HG03025 (cell line): ENCODE data around the gene HP.
"Not testable (repeated sequence)": the region's sequence is repeated elsewhere in the genome, so short reads cannot be mapped to it uniquely, and the experiment has no call there.

Experiments
- ATAC-seq: cut with Tn5 transposase; IDR thresholded peaks from one replicate; pipeline ENCODE4 v1.9.1; 2021; ENCODE audit warnings: mild to moderate bottlenecking, moderate library complexity; ENCODE audit not compliant: unreplicated experiment, low FRiP score

Gene HP

GRCh38 chr16:72054254-72054847 lies at the start of gene HP:
TSS of gene HP (plus strand) at chr16:72054505. CDS start at chr16:72054653, 148 bp downstream.
- ATAC-seq = not testable (repeated sequence)

- not testable (repeated sequence) for ATAC-seq
Observed at GRCh38 chr16:72008065-72008423, 46.3 kb upstream of the HP start.

GRCh38 chr16:72008424-72009216 lies 45.7 kb upstream of the HP start, which contains the start of gene DHODH:
TSS of gene DHODH (plus strand) at chr16:72008744. CDS start at chr16:72008765, 21 bp downstream.
- peak; percentile 99 for ATAC-seq

- no peak for ATAC-seq
Observed at GRCh38 chr16:72009779-72010178, 44.5 kb upstream of the HP start.

- ATAC-seq = no peak
Observed at GRCh38 chr16:72012607-72013006, 41.7 kb upstream of the HP start.

- ATAC-seq = no peak
Observed at GRCh38 chr16:72013389-72013788, 40.9 kb upstream of the HP start.

GRCh38 chr16:72013888-72014581 lies 40.3 kb upstream of the HP start:
- no peak for ATAC-seq

- ATAC-seq = no peak
Observed at GRCh38 chr16:72014675-72015074, 39.6 kb upstream of the HP start.

- no peak for ATAC-seq
Observed at GRCh38 chr16:72015124-72015523, 39.2 kb upstream of the HP start.

- ATAC-seq = no peak
Observed at GRCh38 chr16:72018470-72018869, 35.8 kb upstream of the HP start.

- ATAC-seq = no peak
Observed at GRCh38 chr16:72021043-72021442, 33.3 kb upstream of the HP start.

GRCh38 chr16:72022127-72022526 lies 32.2 kb upstream of the HP start:
- ATAC-seq = no peak

- ATAC-seq = no peak
Observed at GRCh38 chr16:72023962-72024361, 30.3 kb upstream of the HP start.

- ATAC-seq = no peak
Observed at GRCh38 chr16:72024862-72025382, 29.4 kb upstream of the HP start.

- ATAC-seq = no peak
Observed at GRCh38 chr16:72025404-72026114, 28.7 kb upstream of the HP start.

- no peak for ATAC-seq
Observed at GRCh38 chr16:72027669-72028378, 26.5 kb upstream of the HP start.

- no peak for ATAC-seq
Observed at GRCh38 chr16:72029567-72030271, 24.6 kb upstream of the HP start.

GRCh38 chr16:72033437-72033836 lies 20.9 kb upstream of the HP start:
- no peak for ATAC-seq

GRCh38 chr16:72036098-72036497 lies 18.2 kb upstream of the HP start:
- no peak for ATAC-seq
